Measurements from ENCODE around the gene KIAA1217. TPM values are rescaled to one million over a fixed set of nuclear protein-coding genes. Genes with fewer than 3 reads are reported as not detected.

The KIAA1217 gene
- total and polyA plus RNA-seq, 12 donors = 6.9 to 49.5 (median 38.4) TPM

DNA sequence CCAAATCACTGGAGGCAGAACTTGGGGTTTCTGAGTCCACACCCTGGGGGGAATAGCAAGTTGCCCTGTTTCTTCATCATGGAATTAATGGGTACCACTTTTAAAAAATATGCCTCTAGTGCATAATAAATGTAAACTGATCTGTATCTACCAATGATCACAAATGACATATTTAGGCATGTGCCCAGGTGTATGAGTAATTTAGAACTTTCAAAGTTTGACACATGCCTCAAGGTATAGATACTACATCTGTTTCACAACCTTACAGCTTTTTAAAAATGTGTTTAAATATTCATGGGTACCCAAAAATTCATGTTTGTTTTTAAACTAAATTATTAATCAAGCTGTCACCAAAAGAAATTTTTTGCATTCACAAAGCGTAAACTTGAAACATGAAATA lies 226.0 kb downstream of the KIAA1217 start:
- Histone ChIP-seq H3K4me3 (no peak overlapping the region), H3K27ac (no peak overlapping the region), H3K27me3 (no peaks in the 10 kb centered on the region), H3K36me3 (peaks cover 0 to 65% (median 10%) of the 10 kb centered on the region in 9 donors), H3K9me3 (no peaks in the 10 kb centered on the region), H3K4me1 (peaks cover 0 to 14% (median 0%) of the 10 kb centered on the region in 9 donors)
- DNase-seq (no peak), ATAC-seq (no peak)
- TF ChIP-seq, protein P1, sequence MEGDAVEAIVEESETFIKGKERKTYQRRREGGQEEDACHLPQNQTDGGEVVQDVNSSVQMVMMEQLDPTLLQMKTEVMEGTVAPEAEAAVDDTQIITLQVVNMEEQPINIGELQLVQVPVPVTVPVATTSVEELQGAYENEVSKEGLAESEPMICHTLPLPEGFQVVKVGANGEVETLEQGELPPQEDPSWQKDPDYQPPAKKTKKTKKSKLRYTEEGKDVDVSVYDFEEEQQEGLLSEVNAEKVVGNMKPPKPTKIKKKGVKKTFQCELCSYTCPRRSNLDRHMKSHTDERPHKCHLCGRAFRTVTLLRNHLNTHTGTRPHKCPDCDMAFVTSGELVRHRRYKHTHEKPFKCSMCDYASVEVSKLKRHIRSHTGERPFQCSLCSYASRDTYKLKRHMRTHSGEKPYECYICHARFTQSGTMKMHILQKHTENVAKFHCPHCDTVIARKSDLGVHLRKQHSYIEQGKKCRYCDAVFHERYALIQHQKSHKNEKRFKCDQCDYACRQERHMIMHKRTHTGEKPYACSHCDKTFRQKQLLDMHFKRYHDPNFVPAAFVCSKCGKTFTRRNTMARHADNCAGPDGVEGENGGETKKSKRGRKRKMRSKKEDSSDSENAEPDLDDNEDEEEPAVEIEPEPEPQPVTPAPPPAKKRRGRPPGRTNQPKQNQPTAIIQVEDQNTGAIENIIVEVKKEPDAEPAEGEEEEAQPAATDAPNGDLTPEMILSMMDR (IDR thresholded peaks at IDR 0.05) = no peak
- intact Hi-C loops (cut with DNase I) = no loop called here
- whole genome bisulfite sequencing, 2 donors = 96 to 100% methylated on average over 1 of the region's 1 CpG

DNA sequence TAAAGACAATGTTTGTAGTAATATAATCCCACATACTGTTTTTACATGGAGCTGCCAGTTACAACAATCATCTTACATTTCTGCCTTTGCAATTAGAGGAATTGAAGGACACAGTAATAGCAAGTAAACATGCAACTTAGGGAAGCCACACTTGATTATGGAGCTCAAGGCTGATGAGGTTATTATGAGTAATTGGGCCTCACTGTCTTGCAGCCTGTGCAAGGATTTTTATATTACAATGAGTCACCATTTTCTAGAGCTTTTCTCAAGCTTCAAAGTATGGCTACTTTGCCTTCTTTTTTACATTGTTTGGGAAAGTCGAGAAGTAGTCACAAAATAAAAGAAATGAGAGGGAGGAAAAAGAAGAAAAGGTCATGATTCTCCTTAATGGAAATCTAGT lies 226.4 kb downstream of the KIAA1217 start:
- Histone ChIP-seq H3K9me3 (no peaks in the 10 kb centered on the region), H3K27me3 (no peaks in the 10 kb centered on the region), H3K27ac (no peak overlapping the region), H3K36me3 (peaks cover 0 to 70% (median 10%) of the 10 kb centered on the region in 9 donors), H3K4me1 (peaks cover 0 to 14% (median 0%) of the 10 kb centered on the region in 9 donors), H3K4me3 (no peak overlapping the region)
- 95 to 97% methylated on average over 1 of the region's 1 CpG for WGBS, 2 donors
- no peak for ATAC-seq
- no peak for DNase-seq
- TF ChIP-seq, protein P1 (IDR thresholded peaks at IDR 0.05) = no peak
- intact Hi-C loops (cut with DNase I) = no loop called here

DNA sequence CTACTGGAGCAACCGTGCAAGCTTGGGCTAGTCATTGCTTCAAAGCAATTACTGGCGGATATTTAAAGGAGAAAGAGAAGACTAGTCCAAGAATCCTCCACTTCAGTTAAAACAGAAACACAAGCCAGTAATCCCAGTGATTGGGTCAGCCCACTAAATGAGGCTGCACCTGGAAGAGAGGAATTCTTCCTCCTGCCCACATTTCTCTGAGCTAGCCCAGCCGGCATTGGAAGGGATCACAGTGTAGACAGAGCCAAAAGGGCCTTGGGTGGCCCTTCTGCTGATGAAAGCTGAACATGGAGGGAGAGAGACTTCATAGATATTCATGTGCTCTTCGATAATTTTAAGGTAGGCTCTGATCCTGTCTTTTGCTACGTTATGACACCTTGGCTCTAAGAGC lies 228.4 kb downstream of the KIAA1217 start:
- DNase-seq (no peak), ATAC-seq (no peak)
- no peak overlapping the region for H3K27ac ChIP-seq
- 92 to 93% methylated on average over 5 of the region's 5 CpGs for WGBS, 2 donors
- H3K4me1 ChIP-seq = peaks cover 0 to 10% (median 0%) of the 10 kb centered on the region in 9 donors
- TF ChIP-seq, protein P1 (IDR thresholded peaks at IDR 0.05) = no peak
- H3K36me3 ChIP-seq = peaks cover 0 to 89% (median 10%) of the 10 kb centered on the region in 9 donors
- H3K4me3 ChIP-seq = no peak overlapping the region
- H3K9me3 ChIP-seq = no peaks in the 10 kb centered on the region
- intact Hi-C loops (cut with DNase I) = no loop called here
- H3K27me3 ChIP-seq = no peaks in the 10 kb centered on the region

DNA sequence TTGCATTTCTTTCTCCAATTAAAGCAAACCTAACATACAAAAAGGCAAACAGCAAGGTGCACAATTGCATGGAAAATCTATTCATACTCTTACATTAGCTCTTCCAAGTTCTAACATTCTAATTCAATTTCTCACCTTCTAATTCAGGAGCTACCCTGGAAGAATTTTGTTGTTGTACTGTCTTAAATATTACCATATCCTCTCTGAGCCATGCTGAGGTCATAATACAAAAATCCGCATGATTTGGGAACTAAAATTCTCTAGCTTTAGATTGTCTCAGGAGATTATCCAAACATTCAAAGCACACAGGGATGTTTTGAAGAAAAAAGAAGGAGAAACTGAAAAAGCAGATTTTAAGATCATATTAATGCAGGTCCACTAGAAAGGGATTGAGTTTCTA lies 229.9 kb downstream of the KIAA1217 start:
- intact Hi-C loops (cut with DNase I) = no loop called here
- WGBS, 2 donors = 95 to 97% methylated on average over 1 of the region's 1 CpG
- Histone ChIP-seq H3K4me1 (peaks cover 0 to 10% (median 0%) of the 10 kb centered on the region in 9 donors), H3K9me3 (no peaks in the 10 kb centered on the region), H3K27me3 (no peaks in the 10 kb centered on the region), H3K36me3 (peaks cover 0 to 86% (median 3%) of the 10 kb centered on the region in 9 donors), H3K27ac (no peak overlapping the region), H3K4me3 (no peak overlapping the region)
- DNase-seq (no peak), ATAC-seq (no peak)
- TF ChIP-seq, protein P1 (IDR thresholded peaks at IDR 0.05) = no peak

All from heart right ventricle (tissue), 16 donors.